ENCODE measurements around the gene SYT7. TPM values are rescaled to one million over a fixed set of nuclear protein-coding genes. Genes with fewer than 3 reads are reported as not detected.

SYT7 gene
- total RNA-seq, 1 donor: 3.6 TPM

DNA sequence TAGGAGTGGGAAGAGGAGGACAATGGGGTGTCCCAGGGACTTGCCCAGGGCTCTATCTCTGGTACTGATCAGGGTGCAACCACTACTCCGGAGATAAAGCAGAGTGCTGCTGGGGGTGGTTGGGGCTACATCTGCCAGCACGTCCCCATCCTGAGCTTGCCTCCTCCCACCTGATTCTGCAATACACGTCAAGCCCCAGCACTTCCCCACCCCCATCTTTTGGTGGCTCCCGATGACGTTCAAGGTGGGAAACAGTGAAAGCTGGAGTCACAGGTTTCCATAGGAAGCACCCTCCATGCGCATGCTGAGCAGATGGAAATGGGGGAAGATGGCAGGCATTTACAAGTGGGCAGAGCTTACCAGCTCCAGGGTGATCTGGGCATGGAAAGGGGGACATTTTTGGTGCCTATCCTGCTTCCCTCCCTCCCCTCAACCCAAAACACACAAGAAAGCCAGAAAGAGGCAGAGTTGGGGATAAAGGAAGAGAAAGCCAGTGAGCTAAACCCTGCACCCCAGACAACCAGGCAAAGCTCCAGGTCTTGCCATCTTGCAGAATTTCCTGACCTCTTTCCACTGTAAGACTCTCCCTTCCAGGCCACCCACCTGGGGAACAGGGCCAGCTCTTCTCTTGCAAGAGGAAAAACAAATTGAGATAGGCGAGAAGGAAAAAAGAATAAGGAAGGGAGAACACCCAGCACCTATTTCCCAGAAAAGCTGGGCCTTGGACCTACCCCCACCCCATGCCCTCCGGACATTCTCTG is 15.8 kb downstream of the SYT7 start:
- H3K4me3 ChIP-seq (ENCODE audit: insufficient read depth, low read length): no peak overlapping the region
- H3K4me1 ChIP-seq (ENCODE audit: insufficient read depth, low read length): no peaks in the 10 kb centered on the region
- no peak overlapping the region for H2AFZ ChIP-seq (ENCODE audit: low read length)
- H4K20me1 ChIP-seq (ENCODE audit: insufficient read depth, low read length): peaks cover 34% of the 10 kb centered on the region
- TF ChIP-seq, protein P1, sequence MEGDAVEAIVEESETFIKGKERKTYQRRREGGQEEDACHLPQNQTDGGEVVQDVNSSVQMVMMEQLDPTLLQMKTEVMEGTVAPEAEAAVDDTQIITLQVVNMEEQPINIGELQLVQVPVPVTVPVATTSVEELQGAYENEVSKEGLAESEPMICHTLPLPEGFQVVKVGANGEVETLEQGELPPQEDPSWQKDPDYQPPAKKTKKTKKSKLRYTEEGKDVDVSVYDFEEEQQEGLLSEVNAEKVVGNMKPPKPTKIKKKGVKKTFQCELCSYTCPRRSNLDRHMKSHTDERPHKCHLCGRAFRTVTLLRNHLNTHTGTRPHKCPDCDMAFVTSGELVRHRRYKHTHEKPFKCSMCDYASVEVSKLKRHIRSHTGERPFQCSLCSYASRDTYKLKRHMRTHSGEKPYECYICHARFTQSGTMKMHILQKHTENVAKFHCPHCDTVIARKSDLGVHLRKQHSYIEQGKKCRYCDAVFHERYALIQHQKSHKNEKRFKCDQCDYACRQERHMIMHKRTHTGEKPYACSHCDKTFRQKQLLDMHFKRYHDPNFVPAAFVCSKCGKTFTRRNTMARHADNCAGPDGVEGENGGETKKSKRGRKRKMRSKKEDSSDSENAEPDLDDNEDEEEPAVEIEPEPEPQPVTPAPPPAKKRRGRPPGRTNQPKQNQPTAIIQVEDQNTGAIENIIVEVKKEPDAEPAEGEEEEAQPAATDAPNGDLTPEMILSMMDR (IDR thresholded peaks at IDR 0.05; ENCODE audit: extremely low read depth, low read depth, low read length): no peak
- no peaks in the 10 kb centered on the region for H3K36me3 ChIP-seq (ENCODE audit: insufficient read depth, low read length)
- no peaks in the 10 kb centered on the region for H3K79me2 ChIP-seq (ENCODE audit: insufficient read depth, low read length)
- H3K27me3 ChIP-seq (ENCODE audit: insufficient read depth, low read length): peaks cover 40% of the 10 kb centered on the region
- no peak overlapping the region for H3K27ac ChIP-seq (ENCODE audit: low read depth, low read length)
- DNase-seq (ENCODE audit: insufficient read length, low spot score, missing footprints): no peak
- no peaks in the 10 kb centered on the region for H3K9me3 ChIP-seq (ENCODE audit: low read depth, low read length)
- H3K4me2 ChIP-seq (ENCODE audit: insufficient read depth, low read length): no peak overlapping the region

GRCh38 chr11:61560751-61561150 is 20.1 kb downstream of the SYT7 start:
- no peak for DNase-seq (ENCODE audit: insufficient read length, low spot score, missing footprints)
- Histone ChIP-seq H3K27ac (ENCODE audit: low read depth, low read length) (no peak overlapping the region), H3K36me3 (ENCODE audit: insufficient read depth, low read length) (no peaks in the 10 kb centered on the region), H3K9me3 (ENCODE audit: low read depth, low read length) (no peaks in the 10 kb centered on the region), H4K20me1 (ENCODE audit: insufficient read depth, low read length) (peaks cover 4% of the 10 kb centered on the region), H2AFZ (ENCODE audit: low read length) (no peak overlapping the region), H3K4me1 (ENCODE audit: insufficient read depth, low read length) (peaks cover 4% of the 10 kb centered on the region), H3K4me2 (ENCODE audit: insufficient read depth, low read length) (no peak overlapping the region), H3K27me3 (ENCODE audit: insufficient read depth, low read length) (peaks cover 49% of the 10 kb centered on the region), H3K79me2 (ENCODE audit: insufficient read depth, low read length) (no peaks in the 10 kb centered on the region), H3K4me3 (ENCODE audit: insufficient read depth, low read length) (no peak overlapping the region)
- TF ChIP-seq, protein P1 (IDR thresholded peaks at IDR 0.05; ENCODE audit: extremely low read depth, low read depth, low read length): no peak

- Histone ChIP-seq H3K27me3 (ENCODE audit: insufficient read depth, low read length) (peaks cover 60% of the 10 kb centered on the region), H3K27ac (ENCODE audit: low read depth, low read length) (no peak overlapping the region), H3K9me3 (ENCODE audit: low read depth, low read length) (no peaks in the 10 kb centered on the region), H2AFZ (ENCODE audit: low read length) (no peak overlapping the region), H3K36me3 (ENCODE audit: insufficient read depth, low read length) (no peaks in the 10 kb centered on the region), H3K4me1 (ENCODE audit: insufficient read depth, low read length) (peaks cover 13% of the 10 kb centered on the region), H3K4me3 (ENCODE audit: insufficient read depth, low read length) (no peak overlapping the region), H4K20me1 (ENCODE audit: insufficient read depth, low read length) (peaks cover 4% of the 10 kb centered on the region), H3K79me2 (ENCODE audit: insufficient read depth, low read length) (no peaks in the 10 kb centered on the region), H3K4me2 (ENCODE audit: insufficient read depth, low read length) (no peak overlapping the region)
- no peak for DNase-seq (ENCODE audit: insufficient read length, low spot score, missing footprints)
- TF ChIP-seq, protein P1 (IDR thresholded peaks at IDR 0.05; ENCODE audit: extremely low read depth, low read depth, low read length): no peak
These were observed 24.3 kb downstream of the SYT7 start for GRCh38 chr11:61556621-61557020.

GRCh38 chr11:61555978-61556377 is 24.9 kb downstream of the SYT7 start:
- peaks cover 19% of the 10 kb centered on the region for H3K4me1 ChIP-seq (ENCODE audit: insufficient read depth, low read length)
- no peaks in the 10 kb centered on the region for H3K79me2 ChIP-seq (ENCODE audit: insufficient read depth, low read length)
- no peaks in the 10 kb centered on the region for H4K20me1 ChIP-seq (ENCODE audit: insufficient read depth, low read length)
- TF ChIP-seq, protein P1 (IDR thresholded peaks at IDR 0.05; ENCODE audit: extremely low read depth, low read depth, low read length): no peak
- no peak for DNase-seq (ENCODE audit: insufficient read length, low spot score, missing footprints)
- H2AFZ ChIP-seq (ENCODE audit: low read length): no peak overlapping the region
- no peaks in the 10 kb centered on the region for H3K9me3 ChIP-seq (ENCODE audit: low read depth, low read length)
- H3K27ac ChIP-seq (ENCODE audit: low read depth, low read length): no peak overlapping the region
- peak overlapping the region; percentile 48 for H3K4me2 ChIP-seq (ENCODE audit: insufficient read depth, low read length)
- H3K27me3 ChIP-seq (ENCODE audit: insufficient read depth, low read length): peaks cover 54% of the 10 kb centered on the region
- no peak overlapping the region for H3K4me3 ChIP-seq (ENCODE audit: insufficient read depth, low read length)
- H3K36me3 ChIP-seq (ENCODE audit: insufficient read depth, low read length): no peaks in the 10 kb centered on the region
